Measurements from ENCODE around the gene TYMP.

DNA sequence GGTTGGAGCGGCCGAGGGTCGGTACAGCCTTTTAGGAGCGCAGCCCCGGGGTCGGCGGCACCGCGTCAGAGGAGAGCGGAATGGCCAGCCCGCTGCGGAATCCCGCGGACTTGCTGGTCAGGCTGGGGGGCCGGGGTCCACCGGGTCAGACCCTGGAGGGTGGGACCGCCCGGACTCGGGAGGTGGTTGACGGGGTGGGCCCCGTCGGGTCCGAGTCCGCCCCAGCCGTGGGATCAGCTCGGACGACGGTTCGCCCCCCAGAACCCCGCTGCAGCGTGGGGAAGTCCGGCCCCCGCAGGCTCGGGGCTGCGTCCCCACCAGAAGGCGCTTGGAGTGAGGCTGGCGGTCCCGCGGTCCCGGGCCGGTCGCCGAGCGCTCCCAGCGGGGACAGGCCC is 48.8 kb downstream of the TYMP start:
- TF ChIP-seq, protein P1, sequence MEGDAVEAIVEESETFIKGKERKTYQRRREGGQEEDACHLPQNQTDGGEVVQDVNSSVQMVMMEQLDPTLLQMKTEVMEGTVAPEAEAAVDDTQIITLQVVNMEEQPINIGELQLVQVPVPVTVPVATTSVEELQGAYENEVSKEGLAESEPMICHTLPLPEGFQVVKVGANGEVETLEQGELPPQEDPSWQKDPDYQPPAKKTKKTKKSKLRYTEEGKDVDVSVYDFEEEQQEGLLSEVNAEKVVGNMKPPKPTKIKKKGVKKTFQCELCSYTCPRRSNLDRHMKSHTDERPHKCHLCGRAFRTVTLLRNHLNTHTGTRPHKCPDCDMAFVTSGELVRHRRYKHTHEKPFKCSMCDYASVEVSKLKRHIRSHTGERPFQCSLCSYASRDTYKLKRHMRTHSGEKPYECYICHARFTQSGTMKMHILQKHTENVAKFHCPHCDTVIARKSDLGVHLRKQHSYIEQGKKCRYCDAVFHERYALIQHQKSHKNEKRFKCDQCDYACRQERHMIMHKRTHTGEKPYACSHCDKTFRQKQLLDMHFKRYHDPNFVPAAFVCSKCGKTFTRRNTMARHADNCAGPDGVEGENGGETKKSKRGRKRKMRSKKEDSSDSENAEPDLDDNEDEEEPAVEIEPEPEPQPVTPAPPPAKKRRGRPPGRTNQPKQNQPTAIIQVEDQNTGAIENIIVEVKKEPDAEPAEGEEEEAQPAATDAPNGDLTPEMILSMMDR (tag by site-specific recombination; IDR thresholded peaks at IDR 0.05) = no peak
- TF ChIP-seq HOXA7 (CRISPR knock-in tag; IDR thresholded peaks at IDR 0.05; ENCODE audit: borderline replicate concordance) (no peak), ZNF416 (tag by site-specific recombination; IDR thresholded peaks at IDR 0.05) (no peak), ZNF19 (tag by site-specific recombination; IDR thresholded peaks at IDR 0.05; ENCODE audit: low read depth) (no peak)
